HG03575 (cell line): ENCODE results near the gene RMND5A.

Source experiments
- ATAC-seq: cut with Tn5 transposase; IDR thresholded peaks from one replicate; pipeline ENCODE4 v1.9.1; 2021; ENCODE audit not compliant: unreplicated experiment, insufficient number of reproducible peaks, low FRiP score; ENCODE audit errors: extremely low read depth

Gene RMND5A

GRCh38 chr2:86719637-86720539 lies at the start of gene RMND5A:
TSS of gene RMND5A (plus strand) at chr2:86720291. CDS start at chr2:86720668, 377 bp downstream.
- ATAC-seq: peak; percentile 58

GRCh38 chr2:86671337-86671981 lies 48.6 kb upstream of the RMND5A start:
- no peak for ATAC-seq

- ATAC-seq: no peak
Observed at GRCh38 chr2:86672027-86672545, 48.0 kb upstream of the RMND5A start.

DNA sequence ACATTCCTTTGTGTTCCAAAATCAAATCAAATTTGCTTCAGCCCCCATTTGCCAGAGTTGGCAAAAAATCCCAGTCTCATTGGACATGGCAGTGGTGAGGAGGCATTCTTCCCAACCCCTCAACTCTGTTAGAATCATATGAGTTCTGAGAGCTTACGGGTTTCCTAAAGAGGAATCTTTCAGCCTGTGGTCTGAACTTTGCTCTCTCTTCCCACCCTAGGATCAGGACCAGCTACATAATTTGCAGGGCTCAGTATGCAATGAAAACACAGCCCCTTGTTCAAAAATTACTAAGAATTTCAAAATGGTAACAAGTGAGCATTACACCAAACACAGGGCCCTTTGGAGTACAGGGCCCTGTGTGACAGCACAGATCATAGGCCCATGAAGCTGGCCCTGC lies 47.1 kb upstream of the RMND5A start:
- no peak for ATAC-seq

- ATAC-seq: no peak
Observed at GRCh38 chr2:86673986-86674670, 46.0 kb upstream of the RMND5A start.

DNA sequence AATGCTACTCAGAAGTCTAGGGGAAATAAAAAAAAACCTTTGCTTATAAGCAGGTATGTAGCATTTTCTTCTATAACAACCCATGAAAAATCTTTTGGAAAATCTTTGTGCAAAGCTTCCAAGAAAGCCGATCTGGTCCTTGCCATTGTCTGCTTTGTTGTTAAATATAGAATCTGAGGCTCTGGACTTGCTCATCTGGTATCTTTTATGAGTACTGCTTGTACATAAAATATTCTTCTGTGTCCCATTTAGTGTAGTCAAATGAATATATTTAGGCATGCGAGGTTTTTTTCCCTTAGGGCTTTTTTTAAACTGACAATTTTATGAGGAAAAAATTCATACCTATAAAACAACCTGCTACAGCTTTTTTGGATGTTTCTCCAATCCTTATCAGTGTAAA lies 45.0 kb upstream of the RMND5A start:
- ATAC-seq: no peak

GRCh38 chr2:86675511-86676015 lies 44.5 kb upstream of the RMND5A start:
- no peak for ATAC-seq

- ATAC-seq: no peak
Observed at GRCh38 chr2:86677816-86678215, 42.3 kb upstream of the RMND5A start.

DNA sequence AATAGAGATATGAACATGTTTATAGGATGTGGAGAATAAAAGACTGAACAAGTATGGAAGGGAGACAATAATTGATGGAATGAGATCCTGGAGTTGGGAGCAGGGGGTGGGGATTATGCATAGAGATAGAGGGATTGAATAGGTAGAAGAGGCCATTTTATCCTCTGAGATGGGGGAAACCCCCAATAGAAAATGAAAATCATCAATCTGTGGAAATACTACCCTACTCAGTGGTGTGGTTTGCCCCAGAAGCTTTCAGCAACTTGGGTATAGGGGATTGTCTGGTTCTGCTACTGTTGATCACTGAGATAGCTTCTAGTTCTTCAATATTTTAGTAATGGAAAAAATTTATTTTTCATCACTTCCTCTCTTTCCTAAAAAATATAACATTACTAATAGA lies 41.1 kb upstream of the RMND5A start:
- ATAC-seq: no peak

DNA sequence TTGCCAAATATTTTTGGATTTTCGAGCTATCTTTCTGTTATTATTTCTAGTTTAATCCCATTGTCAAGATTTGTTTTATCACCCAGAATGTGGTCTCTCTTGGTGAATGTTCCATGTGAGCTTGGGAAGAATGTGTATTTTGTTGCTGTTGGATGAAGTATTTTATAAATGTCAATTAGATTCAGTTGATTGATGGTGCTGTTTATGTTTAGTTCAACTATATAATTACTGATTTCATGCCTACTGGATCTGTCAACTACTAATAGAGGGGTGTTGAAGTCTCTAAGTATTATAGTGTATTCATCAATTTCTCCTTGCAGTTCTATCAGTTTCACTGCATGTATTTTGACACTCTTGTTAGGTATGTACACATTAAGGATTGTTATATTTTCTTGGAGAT lies 34.7 kb upstream of the RMND5A start:
- no peak for ATAC-seq

DNA sequence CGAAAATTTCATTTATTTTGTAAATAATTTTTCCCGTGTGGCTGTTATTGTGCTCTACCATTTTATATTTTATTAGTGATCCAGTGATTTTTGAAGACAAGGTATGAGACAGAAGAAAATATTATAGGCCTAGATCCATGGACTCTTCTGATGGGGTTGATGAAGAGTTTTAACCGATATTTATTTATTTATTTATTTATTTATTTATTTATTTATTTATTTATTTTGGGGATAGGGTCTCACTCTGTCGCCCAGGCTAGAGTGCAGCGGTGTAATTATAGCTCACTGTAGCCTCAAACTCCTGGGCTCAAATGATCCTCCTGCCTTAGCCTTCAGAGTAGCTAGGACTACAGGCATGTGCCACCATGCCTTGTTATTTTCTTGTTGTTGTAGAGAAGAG lies 33.6 kb upstream of the RMND5A start:
- no peak for ATAC-seq

DNA sequence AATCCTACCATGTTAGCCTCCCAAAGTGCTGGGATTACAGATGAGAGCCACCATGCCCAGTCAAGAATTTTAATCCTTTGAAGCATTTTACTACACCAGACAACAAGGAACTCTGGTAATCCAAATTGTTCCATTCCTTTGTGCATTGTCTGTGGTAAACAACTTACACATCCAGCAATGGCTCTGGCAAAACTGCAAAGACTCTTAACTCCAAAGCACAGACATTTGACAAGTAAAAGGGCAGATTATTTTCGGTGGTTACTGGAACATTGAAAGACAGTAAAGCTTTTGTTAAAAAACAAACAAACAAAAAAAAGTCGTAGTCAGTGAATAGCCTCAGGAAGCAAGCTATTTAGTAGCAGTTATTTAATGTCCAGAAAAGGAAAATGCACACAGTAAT lies 33.2 kb upstream of the RMND5A start:
- ATAC-seq: no peak

GRCh38 chr2:86695053-86695691 lies 24.9 kb upstream of the RMND5A start:
- no peak for ATAC-seq

DNA sequence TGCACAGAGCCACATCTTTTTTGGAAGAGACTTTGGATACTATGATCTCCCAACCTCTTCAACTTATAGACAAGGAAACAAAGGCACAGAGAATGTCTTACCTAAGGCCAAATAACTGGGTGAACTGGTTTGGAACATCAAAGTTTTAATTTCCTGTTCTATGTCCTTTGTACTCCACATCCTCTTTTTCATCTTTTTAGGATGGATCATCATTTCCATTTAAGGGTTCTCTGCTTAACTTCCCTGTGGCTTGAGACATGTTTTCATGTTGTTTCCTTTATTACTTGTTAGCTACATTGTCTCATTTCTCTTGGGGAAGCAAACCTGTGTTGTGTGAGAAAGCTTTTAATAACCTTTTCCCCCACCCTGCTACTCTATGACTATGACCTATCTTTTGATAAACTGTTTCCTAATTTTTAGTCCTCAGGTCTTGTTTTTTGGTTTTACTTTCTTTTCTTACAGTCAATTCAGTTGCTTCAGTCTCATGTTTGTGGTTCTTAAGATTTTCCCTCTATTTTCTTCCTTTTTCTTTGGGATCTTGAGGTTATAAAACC lies 22.5 kb upstream of the RMND5A start:
- no peak for ATAC-seq

GRCh38 chr2:86700690-86701089 lies 19.4 kb upstream of the RMND5A start:
- no peak for ATAC-seq

DNA sequence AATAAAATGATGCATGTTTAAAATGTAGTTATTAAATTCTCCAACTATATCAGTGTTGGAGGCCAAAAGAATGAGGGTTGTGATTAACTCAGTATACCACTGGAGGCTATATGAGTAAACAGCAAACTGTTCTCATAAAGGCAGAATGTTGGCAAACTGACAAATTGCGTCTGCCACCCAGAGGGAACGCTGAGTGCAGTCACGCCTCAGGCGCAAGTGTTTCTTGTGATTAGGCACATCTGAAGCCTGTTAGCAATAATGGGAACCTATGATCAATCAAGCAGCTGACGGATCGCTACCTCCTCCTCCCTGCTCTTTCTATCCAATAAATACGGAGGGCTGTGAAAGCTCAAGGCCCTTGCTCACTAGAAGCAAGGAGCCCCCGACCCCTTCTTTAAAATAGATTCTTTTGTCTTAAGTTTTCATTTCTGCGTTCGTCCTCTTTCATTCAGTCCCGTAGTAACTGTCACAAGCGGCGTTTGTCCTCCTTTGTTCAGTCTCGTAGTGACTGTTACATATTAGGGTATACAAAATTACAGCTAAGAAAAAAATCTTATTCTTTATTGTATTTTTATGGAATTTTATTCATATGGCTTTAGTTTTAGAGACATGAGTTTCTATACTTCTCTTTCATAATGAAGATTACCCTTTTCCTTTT lies 16.3 kb upstream of the RMND5A start:
- ATAC-seq: no peak

GRCh38 chr2:86704459-86704971 lies 15.6 kb upstream of the RMND5A start:
- ATAC-seq: no peak

DNA sequence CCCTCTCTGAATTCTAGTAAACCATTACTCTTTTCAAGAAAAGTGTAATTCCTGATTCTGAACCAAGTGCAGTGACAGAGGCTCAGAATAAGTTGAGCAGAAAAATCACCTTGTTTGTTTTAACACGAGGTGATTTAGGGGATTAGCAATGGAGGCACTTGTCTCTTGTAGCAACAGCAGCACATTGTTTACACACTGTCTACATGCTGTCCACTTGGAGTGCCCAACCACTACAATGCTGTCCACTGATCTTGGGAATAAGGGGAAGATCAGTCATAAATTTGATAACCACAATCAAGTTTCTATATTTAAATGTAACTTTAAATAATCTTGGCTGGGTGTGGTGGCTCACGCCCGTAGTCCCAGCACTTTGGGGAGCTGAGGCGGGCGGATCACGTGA lies 13.9 kb upstream of the RMND5A start:
- ATAC-seq: no peak
